ENCODE measurements around the gene KLHDC8A.

The KLHDC8A gene

DNA sequence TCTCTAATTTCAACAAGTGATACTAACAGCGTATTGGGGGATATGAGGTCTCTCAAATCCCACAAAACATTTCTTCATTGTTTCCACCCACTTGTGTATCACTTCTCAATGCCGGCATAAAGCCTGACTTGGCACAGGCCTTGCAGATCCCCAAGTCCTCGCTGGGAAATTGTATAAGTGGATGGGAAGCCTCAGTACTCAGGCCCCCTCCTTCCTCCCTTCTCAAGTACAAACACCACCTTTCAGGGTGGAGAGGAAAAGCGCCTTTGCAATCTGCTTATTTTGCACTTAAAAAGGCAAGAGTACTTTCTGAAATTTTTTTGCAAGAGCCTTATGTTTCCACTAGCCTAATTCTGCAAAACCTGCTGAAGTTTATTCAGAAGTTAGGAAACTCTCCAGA lies 25.8 kb upstream of the KLHDC8A start:
- TF ChIP-seq SPI1 (IDR thresholded peaks at IDR 0.05; ENCODE audit: low read depth, low read length) (no peak), POLR2AphosphoS5 (IDR thresholded peaks at IDR 0.05; ENCODE audit: low read depth, low read length) (no peak), PAX5 (IDR thresholded peaks at IDR 0.05; ENCODE audit: insufficient read depth, low read length, severe bottlenecking) (no peak), POU2F2 (IDR thresholded peaks at IDR 0.05; ENCODE audit: low read depth, low read length) (no peak), POLR2A (IDR thresholded peaks at IDR 0.05; ENCODE audit: low read depth, low read length) (no peak), TAF1 (IDR thresholded peaks at IDR 0.05; ENCODE audit: low read depth, low read length) (no peak)
- no peak for DNase-seq (ENCODE audit: insufficient read length, low spot score)
- no peak for FAIRE-seq

- FAIRE-seq (no peak), DNase-seq (ENCODE audit: insufficient read length, low spot score) (no peak)
- TF ChIP-seq SPI1 (IDR thresholded peaks at IDR 0.05; ENCODE audit: low read depth, low read length) (no peak), POLR2A (IDR thresholded peaks at IDR 0.05; ENCODE audit: low read depth, low read length) (no peak), TAF1 (IDR thresholded peaks at IDR 0.05; ENCODE audit: low read depth, low read length) (no peak), PAX5 (IDR thresholded peaks at IDR 0.05; ENCODE audit: insufficient read depth, low read length, severe bottlenecking) (no peak), POU2F2 (IDR thresholded peaks at IDR 0.05; ENCODE audit: low read depth, low read length) (no peak), POLR2AphosphoS5 (IDR thresholded peaks at IDR 0.05; ENCODE audit: low read depth, low read length) (no peak)
These were observed 24.6 kb upstream of the KLHDC8A start for GRCh38 chr1:205381305-205381704.

DNA sequence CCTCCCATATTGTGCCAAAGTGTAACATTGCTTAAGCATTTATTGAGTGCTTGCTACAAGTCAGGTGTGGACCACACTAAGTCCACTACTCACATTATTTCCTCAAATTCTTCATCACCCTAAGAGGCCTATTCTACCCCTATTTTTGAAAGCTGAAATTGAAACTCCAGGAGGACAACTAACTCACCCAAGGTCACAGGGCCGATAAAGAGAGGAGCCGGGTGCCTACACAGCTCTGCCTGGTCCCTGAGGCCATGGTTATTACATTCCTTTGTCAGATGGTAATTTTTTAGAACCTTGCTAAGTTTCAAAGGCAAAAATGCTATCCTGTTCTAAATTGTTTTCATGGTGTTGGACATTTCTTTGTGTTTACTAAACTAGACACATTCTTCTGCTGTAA lies 24.2 kb upstream of the KLHDC8A start:
- DNase-seq (ENCODE audit: insufficient read length, low spot score) (no peak), FAIRE-seq (no peak)
- no peak for TF ChIP-seq POLR2A (IDR thresholded peaks at IDR 0.05; ENCODE audit: low read depth, low read length)
- no peak for TF ChIP-seq POLR2AphosphoS5 (IDR thresholded peaks at IDR 0.05; ENCODE audit: low read depth, low read length)
- TF ChIP-seq SPI1 (IDR thresholded peaks at IDR 0.05; ENCODE audit: low read depth, low read length) = no peak

DNA sequence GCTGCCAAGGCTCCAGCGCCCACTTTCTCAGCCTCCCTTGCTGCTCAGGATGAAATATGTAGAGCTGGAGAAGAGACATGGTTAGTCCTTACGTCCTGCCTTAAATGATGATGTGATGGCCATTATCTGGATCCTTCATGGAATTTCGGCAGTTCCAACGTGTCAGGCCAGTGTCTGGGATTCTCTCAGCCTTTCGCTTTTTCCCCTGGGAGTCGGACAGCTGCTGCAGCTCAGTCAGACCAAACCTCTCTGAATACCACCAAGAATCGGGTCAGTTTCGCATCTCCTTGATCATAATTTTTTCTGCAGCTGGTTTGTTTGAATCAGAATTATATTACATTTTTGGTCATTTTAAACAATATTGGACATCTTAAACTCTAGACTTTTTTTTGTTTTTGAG lies 22.3 kb upstream of the KLHDC8A start:
- DNase-seq (ENCODE audit: insufficient read length, low spot score) (no peak), FAIRE-seq (no peak)
- TF ChIP-seq SPI1 (IDR thresholded peaks at IDR 0.05; ENCODE audit: low read depth, low read length) (no peak), POLR2AphosphoS5 (IDR thresholded peaks at IDR 0.05; ENCODE audit: low read depth, low read length) (no peak), POLR2A (IDR thresholded peaks at IDR 0.05; ENCODE audit: low read depth, low read length) (no peak), TAF1 (IDR thresholded peaks at IDR 0.05; ENCODE audit: low read depth, low read length) (no peak), PAX5 (IDR thresholded peaks at IDR 0.05; ENCODE audit: insufficient read depth, low read length, severe bottlenecking) (no peak)

GRCh38 chr1:205377355-205377754 lies 20.6 kb upstream of the KLHDC8A start:
- TF ChIP-seq PAX5 (IDR thresholded peaks at IDR 0.05; ENCODE audit: insufficient read depth, low read length, severe bottlenecking) (no peak), POLR2AphosphoS5 (IDR thresholded peaks at IDR 0.05; ENCODE audit: low read depth, low read length) (no peak), POLR2A (IDR thresholded peaks at IDR 0.05; ENCODE audit: low read depth, low read length) (no peak), POU2F2 (IDR thresholded peaks at IDR 0.05; ENCODE audit: low read depth, low read length) (no peak), SPI1 (IDR thresholded peaks at IDR 0.05; ENCODE audit: low read depth, low read length) (no peak), TAF1 (IDR thresholded peaks at IDR 0.05; ENCODE audit: low read depth, low read length) (no peak)
- no peak for DNase-seq (ENCODE audit: insufficient read length, low spot score)
- no peak for FAIRE-seq

GRCh38 chr1:205376739-205377138 lies 20.0 kb upstream of the KLHDC8A start:
- DNase-seq (ENCODE audit: insufficient read length, low spot score) (no peak), FAIRE-seq (no peak)
- no peak for TF ChIP-seq POLR2A (IDR thresholded peaks at IDR 0.05; ENCODE audit: low read depth, low read length)
- TF ChIP-seq POLR2AphosphoS5 (IDR thresholded peaks at IDR 0.05; ENCODE audit: low read depth, low read length) = no peak
- TF ChIP-seq SPI1 (IDR thresholded peaks at IDR 0.05; ENCODE audit: low read depth, low read length) = no peak
- TF ChIP-seq PAX5 (IDR thresholded peaks at IDR 0.05; ENCODE audit: insufficient read depth, low read length, severe bottlenecking) = no peak
- no peak for TF ChIP-seq TAF1 (IDR thresholded peaks at IDR 0.05; ENCODE audit: low read depth, low read length)
- TF ChIP-seq POU2F2 (IDR thresholded peaks at IDR 0.05; ENCODE audit: low read depth, low read length) = no peak

DNA sequence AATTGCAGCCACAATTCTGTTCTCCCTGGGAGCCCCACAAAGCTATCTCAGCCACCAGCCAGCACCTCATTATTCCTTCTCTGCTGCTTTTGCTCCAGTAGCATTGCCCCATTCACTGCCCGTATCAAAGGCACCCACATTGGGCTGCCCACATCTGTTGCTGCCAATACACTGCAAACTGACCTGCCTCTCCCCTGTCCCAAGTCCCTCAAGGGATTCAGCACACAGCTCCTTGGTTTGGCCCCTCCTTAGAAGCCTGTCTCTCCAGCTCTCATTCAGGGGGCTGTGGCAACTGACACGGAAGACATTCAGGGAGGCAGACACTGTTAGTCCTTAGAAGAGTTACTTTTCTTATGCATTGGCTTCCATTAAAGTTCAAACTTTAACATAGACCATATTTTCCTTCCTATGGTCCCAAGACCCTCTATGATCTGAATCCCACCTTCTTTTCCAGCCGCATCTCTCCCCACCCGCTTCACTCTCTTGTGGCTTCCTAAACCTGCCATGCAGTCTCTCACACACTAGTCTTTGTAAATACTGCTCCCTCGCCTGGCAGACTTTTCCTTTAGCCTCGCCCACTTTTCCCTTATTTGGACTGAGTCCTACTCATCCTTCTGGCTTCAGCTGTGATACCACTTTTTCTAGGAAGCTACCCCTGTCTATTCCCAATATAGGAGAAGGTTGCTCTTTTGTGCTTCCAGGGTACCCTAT lies 19.3 kb upstream of the KLHDC8A start:
- DNase-seq (ENCODE audit: insufficient read length, low spot score) (no peak), FAIRE-seq (no peak)
- no peak for TF ChIP-seq PAX5 (IDR thresholded peaks at IDR 0.05; ENCODE audit: insufficient read depth, low read length, severe bottlenecking)
- TF ChIP-seq POU2F2 (IDR thresholded peaks at IDR 0.05; ENCODE audit: low read depth, low read length) = no peak
- no peak for TF ChIP-seq POLR2AphosphoS5 (IDR thresholded peaks at IDR 0.05; ENCODE audit: low read depth, low read length)
- TF ChIP-seq TAF1 (IDR thresholded peaks at IDR 0.05; ENCODE audit: low read depth, low read length) = no peak
- no peak for TF ChIP-seq SPI1 (IDR thresholded peaks at IDR 0.05; ENCODE audit: low read depth, low read length)
- TF ChIP-seq POLR2A (IDR thresholded peaks at IDR 0.05; ENCODE audit: low read depth, low read length) = no peak

GRCh38 chr1:205374210-205375078 lies 17.7 kb upstream of the KLHDC8A start:
- TF ChIP-seq POLR2A (IDR thresholded peaks at IDR 0.05; ENCODE audit: low read depth, low read length) = no peak
- TF ChIP-seq PAX5 (IDR thresholded peaks at IDR 0.05; ENCODE audit: insufficient read depth, low read length, severe bottlenecking) = no peak
- no peak for TF ChIP-seq POU2F2 (IDR thresholded peaks at IDR 0.05; ENCODE audit: low read depth, low read length)
- TF ChIP-seq SPI1 (IDR thresholded peaks at IDR 0.05; ENCODE audit: low read depth, low read length) = no peak
- no peak for TF ChIP-seq POLR2AphosphoS5 (IDR thresholded peaks at IDR 0.05; ENCODE audit: low read depth, low read length)
- TF ChIP-seq TAF1 (IDR thresholded peaks at IDR 0.05; ENCODE audit: low read depth, low read length) = no peak
- FAIRE-seq (no peak), DNase-seq (ENCODE audit: insufficient read length, low spot score) (no peak)

GRCh38 chr1:205373798-205374175 lies 17.1 kb upstream of the KLHDC8A start:
- FAIRE-seq = no peak

More at GRCh38 chr1:205373798-205374175, 17.1 kb upstream of the KLHDC8A start:
- DNase-seq (ENCODE audit: insufficient read length, low spot score) = no peak
- TF ChIP-seq TAF1 (IDR thresholded peaks at IDR 0.05; ENCODE audit: low read depth, low read length) (no peak), POU2F2 (IDR thresholded peaks at IDR 0.05; ENCODE audit: low read depth, low read length) (no peak), PAX5 (IDR thresholded peaks at IDR 0.05; ENCODE audit: insufficient read depth, low read length, severe bottlenecking) (no peak), SPI1 (IDR thresholded peaks at IDR 0.05; ENCODE audit: low read depth, low read length) (no peak), POLR2A (IDR thresholded peaks at IDR 0.05; ENCODE audit: low read depth, low read length) (no peak), POLR2AphosphoS5 (IDR thresholded peaks at IDR 0.05; ENCODE audit: low read depth, low read length) (no peak)
